B cell (primary cell): ENCODE data around the gene GLI3. TPM values are rescaled to one million over a fixed set of nuclear protein-coding genes. Genes with fewer than 3 reads are reported as not detected.

Experiments
- ATAC-seq: fragments of 200-7000 bp; cut with Tn5 transposase; one replicate; pipeline ENCODE4 v1.10.0; 2021; ENCODE audit warnings: low read depth, mild to moderate bottlenecking, moderate number of reproducible peaks, moderate library complexity
- CTCF ChIA-PET: fragments of 350-600 bp; sonication (Branson Sonifier 250); formaldehyde crosslinking; loops from one replicate; lab custom pipeline; 2021; ENCODE audit warnings: antibody characterized with exemption, inconsistent platforms; lab: Charles Lee
- POLR2A ChIA-PET: fragments of 350-600 bp; sonication (Branson Sonifier 250); formaldehyde crosslinking; loops from one replicate; lab custom pipeline; 2021; ENCODE audit warnings: antibody characterized with exemption; lab: Charles Lee
- DNase-seq: peaks from one replicate; pipeline ENCODE4 v3.0.0; 2013
- H2AFZ ChIP-seq: 2 replicates; pipeline ENCODE4 v1.6.1; 2012; ENCODE audit warnings: mild to moderate bottlenecking, low read depth, low read length; ENCODE audit not compliant: insufficient read depth, poor library complexity, severe bottlenecking
- H3K27ac ChIP-seq, 2 donors: 1 replicate in 1 of 2; 2 replicates in 1 of 2; pipeline ENCODE4 v1.5.1; 2012 to 2013; ENCODE audit warnings: low read length in 2 of 2, mild to moderate bottlenecking in 2 of 2, moderate library complexity in 1 of 2
- H3K27me3 ChIP-seq, 4 experiments: fragments of 200-600 bp in 1 of 4; sonication (generic) in 1 of 4; replicated peaks in 1 of 4; 1 replicate in 2 of 4; 2 replicates in 2 of 4; pipeline versions ENCODE4 v1.6.1 to v1.7.0; 2013 to 2016; ENCODE audit warnings: low read length in 3 of 4, mild to moderate bottlenecking in 2 of 4, mixed read lengths in 1 of 4, moderate library complexity in 1 of 4; ENCODE audit not compliant: insufficient read depth in 4 of 4, control insufficient read depth in 3 of 4; ENCODE audit errors: control extremely low read depth in 1 of 4
- H3K36me3 ChIP-seq, 2 experiments: replicated peaks in 1 of 2; 1 replicate in 1 of 2; 2 replicates in 1 of 2; pipeline versions ENCODE4 v1.6.1 to v1.7.1; 2013; ENCODE audit warnings: low read length in 1 of 2; ENCODE audit not compliant: insufficient read depth in 2 of 2, control insufficient read depth in 1 of 2; ENCODE audit errors: control extremely low read depth in 1 of 2, extremely low read depth in 1 of 2
- H3K4me1 ChIP-seq, 2 donors: fragments of 200-600 bp in 1 of 2; sonication (generic) in 1 of 2; 1 replicate in 1 of 2; 2 replicates in 1 of 2; pipeline versions ENCODE4 v1.5.1 to v1.6.1; 2013 to 2017; ENCODE audit warnings: low read length in 2 of 2; ENCODE audit not compliant: control insufficient read depth in 2 of 2, insufficient read depth in 2 of 2
- H3K4me2 ChIP-seq: replicated peaks from 2 replicates; pipeline ENCODE3; 2012; ENCODE audit warnings: mild to moderate bottlenecking, low read depth, low read length; ENCODE audit not compliant: poor library complexity, severe bottlenecking
- H3K4me3 ChIP-seq, 5 experiments: fragments of 200-600 bp in 1 of 5; sonication (generic) in 1 of 5; 1 replicate in 3 of 5; 2 replicates in 2 of 5; pipeline versions ENCODE4 v1.5.1 to v1.7.0; 2011 to 2016; ENCODE audit warnings: low read length in 4 of 5, mild to moderate bottlenecking in 4 of 5, low read depth in 2 of 5, control low read depth in 1 of 5, moderate library complexity in 1 of 5; ENCODE audit not compliant: insufficient read depth in 1 of 5; ENCODE audit errors: control extremely low read depth in 1 of 5, extremely low read depth in 1 of 5
- H3K79me2 ChIP-seq: fragments of 200-600 bp; sonication (generic); one replicate; pipeline ENCODE4 v1.6.0; 2016; ENCODE audit warnings: low read length; ENCODE audit not compliant: control insufficient read depth, insufficient read depth
- H3K9ac ChIP-seq: fragments of 200-600 bp; sonication (generic); 2 replicates; pipeline ENCODE4 v1.6.1; 2017; ENCODE audit warnings: mild to moderate bottlenecking, low read length, moderate library complexity
- H3K9me3 ChIP-seq, 3 donors: one replicate each; pipeline versions ENCODE4 v1.6.1 to v1.7.1; 2013; ENCODE audit warnings: low read length in 2 of 3; ENCODE audit not compliant: control insufficient read depth in 2 of 3, insufficient read depth in 1 of 3; ENCODE audit errors: control extremely low read depth in 1 of 3
- H4K20me1 ChIP-seq: 2 replicates; pipeline ENCODE4 v1.6.0; 2012; ENCODE audit warnings: mild to moderate bottlenecking, low read length; ENCODE audit not compliant: insufficient read depth, control insufficient read depth, poor library complexity, severe bottlenecking
- H3K27ac Mint-ChIP-seq: one replicate; pipeline ENCODE4 v1.8.0; 2021; ENCODE audit warnings: mixed read lengths
- H3K27me3 Mint-ChIP-seq: one replicate; pipeline ENCODE4 v1.8.0; 2021; ENCODE audit warnings: mixed read lengths
- H3K4me1 Mint-ChIP-seq: one replicate; pipeline ENCODE4 v1.8.0; 2021; ENCODE audit warnings: mixed read lengths
- H3K4me3 Mint-ChIP-seq: one replicate; pipeline ENCODE4 v1.8.0; 2021; ENCODE audit warnings: mixed read lengths
- H3K9me3 Mint-ChIP-seq: one replicate; pipeline ENCODE4 v1.8.0; 2022; ENCODE audit warnings: mixed read lengths; ENCODE audit not compliant: insufficient read depth
- CTCF ChIP-seq: fragments of 200-600 bp; IDR thresholded peaks from one replicate; pipeline ENCODE4 v1.8.0; 2022; ENCODE audit warnings: antibody characterized with exemption, mild to moderate bottlenecking
- EZH2 ChIP-seq: IDR thresholded peaks from 2 replicates; pipeline ENCODE4 v1.6.1; 2012; ENCODE audit warnings: borderline replicate concordance, low read depth, mild to moderate bottlenecking, moderate library complexity, low read length; ENCODE audit not compliant: insufficient read depth, poor library complexity, severe bottlenecking
- WGBS: methylation state at CpG from one replicate; pipeline ENCODE4 v1.1.5; 2013; ENCODE audit warnings: missing lambda C conversion rate; ENCODE audit not compliant: insufficient coverage; 5-methylcytosine and 5-hydroxymethylcytosine counted together
- intact Hi-C: fragments of 100-400 bp; cut with micrococcal nuclease; formaldehyde crosslinking; loops from one replicate; pipeline ENCODE4 v1.10.0; 2022
- polyA plus RNA-seq: library from polyadenylated mRNA; depleted of rRNA; stranded (reverse); fragments of >200 nt; gene quantifications from 2 replicates; pipeline ENCODE4 v1.2.3, GENCODE V29; 2012
- total RNA-seq, 2 donors: library from RNA; stranded (reverse); fragments of 120-200 nt in 1 of 2; gene quantifications; 1 replicate in 1 of 2; 2 replicates in 1 of 2; pipeline versions ENCODE4 v1.2.3 to v1.2.4, GENCODE V29; 2013 to 2022

The GLI3 gene
- total and polyA plus RNA-seq, 2 donors (not counting 1 experiment from before 2014, with no cell fraction given) = not detected

GRCh38 chr7:42123716-42124115 lies 113.3 kb downstream of the GLI3 start:
- ChIA-PET POLR2A (no interaction called here), CTCF (no interaction called here)
- Histone ChIP-seq H4K20me1 (no peaks in the 10 kb centered on the region), H3K4me2 (no peak overlapping the region), H3K4me3 (no peak overlapping the region), H2AFZ (no peak overlapping the region), H3K36me3 (no peaks in the 10 kb centered on the region), H3K27me3 (no peaks in the 10 kb centered on the region), H3K27ac (no peak overlapping the region), H3K9me3 (no peaks in the 10 kb centered on the region), H3K9ac (no peak overlapping the region), H3K4me1 (no peaks in the 10 kb centered on the region), H3K79me2 (no peaks in the 10 kb centered on the region)
- DNase-seq = no peak
- Mint-ChIP-seq H3K27ac (no peak overlapping the region), H3K4me1 (no peaks in the 10 kb centered on the region), H3K9me3 (no peaks in the 10 kb centered on the region), H3K4me3 (no peak overlapping the region), H3K27me3 (peaks cover 10% of the 10 kb centered on the region)
- no peak for TF ChIP-seq EZH2
- TF ChIP-seq CTCF = no peak
- WGBS = 83% methylated on average over 1 of the region's 6 CpGs
- ATAC-seq = no peak
- intact Hi-C loops = no loop called here

- Histone ChIP-seq H4K20me1 (no peaks in the 10 kb centered on the region), H3K36me3 (no peaks in the 10 kb centered on the region), H3K4me1 (no peaks in the 10 kb centered on the region), H3K4me2 (no peak overlapping the region), H3K79me2 (no peaks in the 10 kb centered on the region), H3K9ac (no peak overlapping the region), H3K27ac (no peak overlapping the region), H3K27me3 (peaks cover 0 to 6% (median 0%) of the 10 kb centered on the region in 4 experiments), H2AFZ (no peak overlapping the region), H3K4me3 (no peak overlapping the region), H3K9me3 (no peaks in the 10 kb centered on the region)
- Mint-ChIP-seq H3K4me3 (no peak overlapping the region), H3K9me3 (no peaks in the 10 kb centered on the region), H3K27ac (no peak overlapping the region), H3K4me1 (no peaks in the 10 kb centered on the region), H3K27me3 (peaks cover 14% of the 10 kb centered on the region)
- ATAC-seq (no peak), DNase-seq (no peak)
- no peak for TF ChIP-seq CTCF
- no peak for TF ChIP-seq EZH2
- 98% methylated on average over 5 of the region's 8 CpGs for WGBS
- intact Hi-C loops = no loop called here
- POLR2A ChIA-PET = no interaction called here
- CTCF ChIA-PET = no interaction called here
Measured at GRCh38 chr7:42120191-42120590, 116.8 kb downstream of the GLI3 start.
